Ovary (tissue), 3 donors: ENCODE measurements around the gene ADAMTS6.

Experiments used
- CTCF ChIP-seq, 3 donors: fragments of 450-650 bp in 2 of 3; fragments of 200-600 bp in 1 of 3; IDR thresholded peaks; one replicate each; pipeline versions ENCODE4 v1.5.1 to v1.8.0; 2016 to 2022; ENCODE audit warnings: antibody characterized with exemption in 3 of 3, mild to moderate bottlenecking in 1 of 3
- POLR2A ChIP-seq: fragments of 450-650 bp; IDR thresholded peaks from one replicate; pipeline ENCODE4 v1.6.1; 2017; ENCODE audit warnings: antibody characterized with exemption, mild to moderate bottlenecking, moderate library complexity
- donor health status: DM: no; HTN: no; CAD: no.

- no peak for TF ChIP-seq CTCF (IDR thresholded peaks at IDR 0.05)
- no peak for TF ChIP-seq POLR2A
These were observed 234.1 kb downstream of the ADAMTS6 start for GRCh38 chr5:65247594-65247993.
